OCI-LY3 (cell line): Measurements from ENCODE around the gene EIF3F.

ENCODE experiments used
- H2AFZ ChIP-seq: fragments of 200-600, 300-600 bp; shearing (Covaris generic); 2 replicates; pipeline ENCODE4 v1.6.0; 2014; ENCODE audit warnings: antibody characterized with exemption, low read depth, low read length
- H3K27ac ChIP-seq: fragments of 200-600, 300-600 bp; sonication (generic); 2 replicates; pipeline ENCODE4 v1.5.1; 2014; ENCODE audit warnings: mild to moderate bottlenecking, low read length, moderate library complexity, mixed read lengths
- H3K27me3 ChIP-seq: fragments of 200-600, 300-600 bp; sonication (generic); 2 replicates; pipeline ENCODE4 v1.6.1; 2014; ENCODE audit warnings: low read depth, low read length, mixed read lengths
- H3K36me3 ChIP-seq: fragments of 200-600, 300-600 bp; sonication (generic); replicated peaks from 2 replicates; pipeline ENCODE3; 2014; ENCODE audit warnings: low read depth, low read length, mixed read lengths
- H3K4me1 ChIP-seq: fragments of 300-600, 200-600 bp; sonication (generic); 2 replicates; pipeline ENCODE4 v1.6.1; 2014; ENCODE audit warnings: low read length, mixed read lengths
- H3K4me2 ChIP-seq: fragments of 200-600, 300-600 bp; sonication (generic); 2 replicates; pipeline ENCODE4 v1.6.1; 2014; ENCODE audit warnings: low read length, mixed read lengths
- H3K4me3 ChIP-seq: fragments of 300-600, 200-600 bp; sonication (generic); 2 replicates; pipeline ENCODE4 v1.5.1; 2014; ENCODE audit warnings: antibody characterized with exemption, mild to moderate bottlenecking, low read length, moderate library complexity
- H3K79me2 ChIP-seq: fragments of 300-600, 200-600 bp; shearing (Covaris generic); 2 replicates; pipeline ENCODE4 v1.6.1; 2014; ENCODE audit warnings: mild to moderate bottlenecking, low read length, mixed read lengths
- H3K9ac ChIP-seq: fragments of 300-600, 200-600 bp; shearing (Covaris generic); 2 replicates; pipeline ENCODE4 v1.6.0; 2014; ENCODE audit warnings: mild to moderate bottlenecking, low read length, moderate library complexity
- H3K9me3 ChIP-seq: fragments of 200-600, 300-600 bp; shearing (Covaris generic); 2 replicates; pipeline ENCODE4 v1.6.1; 2014; ENCODE audit warnings: low read length, mixed read lengths; ENCODE audit not compliant: insufficient read depth
- H4K20me1 ChIP-seq: fragments of 200-600, 300-600 bp; sonication (generic); 2 replicates; pipeline ENCODE4 v1.6.1; 2016; ENCODE audit warnings: low read length, mixed read lengths; ENCODE audit not compliant: insufficient read depth
- CTCF ChIP-seq: fragments of 200-600, 300-600 bp; sonication (generic); IDR thresholded peaks from 2 replicates; pipeline ENCODE4 v1.5.1; 2014; ENCODE audit warnings: antibody characterized with exemption, low read length, low read depth
- EZH2phosphoT487 ChIP-seq: fragments of 200-600 bp; shearing (Covaris generic); IDR thresholded peaks from 2 replicates; pipeline ENCODE4 v1.6.1; 2018; ENCODE audit warnings: antibody characterized with exemption, mixed run types, low read depth

The EIF3F gene

GRCh38 chr11:8040261-8040920, 53.3 kb downstream of the EIF3F start:
- no peak overlapping the region for H3K4me2 ChIP-seq
- H3K36me3 ChIP-seq = no peaks in the 10 kb centered on the region
- H4K20me1 ChIP-seq = no peaks in the 10 kb centered on the region
- no peaks in the 10 kb centered on the region for H3K4me1 ChIP-seq
- no peak for TF ChIP-seq CTCF
- no peak overlapping the region for H3K27ac ChIP-seq
- peaks cover 16% of the 10 kb centered on the region; the same call in 1 of the 2 replicates for H3K27me3 ChIP-seq
- no peak overlapping the region for H3K4me3 ChIP-seq
- no peaks in the 10 kb centered on the region for H3K79me2 ChIP-seq
- H3K9me3 ChIP-seq = no peaks in the 10 kb centered on the region
- H3K9ac ChIP-seq = no peak overlapping the region
- H2AFZ ChIP-seq = no peak overlapping the region

- Histone ChIP-seq H3K9ac (no peak overlapping the region), H3K27me3 (peaks cover 16% of the 10 kb centered on the region; the same call in 1 of the 2 replicates), H2AFZ (no peak overlapping the region), H3K79me2 (no peaks in the 10 kb centered on the region), H3K4me1 (no peaks in the 10 kb centered on the region), H3K27ac (no peak overlapping the region), H3K9me3 (no peaks in the 10 kb centered on the region), H3K4me2 (no peak overlapping the region), H4K20me1 (no peaks in the 10 kb centered on the region), H3K36me3 (no peaks in the 10 kb centered on the region), H3K4me3 (no peak overlapping the region)
- TF ChIP-seq EZH2phosphoT487 (no peak), CTCF (no peak)
Observed at GRCh38 chr11:8040921-8041285, 53.8 kb downstream of the EIF3F start.

GRCh38 chr11:8041576-8041975, 54.4 kb downstream of the EIF3F start:
- Histone ChIP-seq H3K36me3 (no peaks in the 10 kb centered on the region), H3K4me2 (no peak overlapping the region), H2AFZ (no peak overlapping the region), H3K27me3 (peaks cover 15% of the 10 kb centered on the region; the same call in 1 of the 2 replicates), H3K27ac (no peak overlapping the region), H3K79me2 (no peaks in the 10 kb centered on the region), H3K4me3 (no peak overlapping the region), H3K9ac (no peak overlapping the region), H3K9me3 (no peaks in the 10 kb centered on the region), H4K20me1 (no peaks in the 10 kb centered on the region), H3K4me1 (no peaks in the 10 kb centered on the region)
- no peak for TF ChIP-seq EZH2phosphoT487

- Histone ChIP-seq H3K79me2 (no peaks in the 10 kb centered on the region), H2AFZ (no peak overlapping the region), H3K36me3 (no peaks in the 10 kb centered on the region), H3K27me3 (peaks cover 12% of the 10 kb centered on the region; the same call in 1 of the 2 replicates), H3K9me3 (no peaks in the 10 kb centered on the region), H3K4me2 (no peak overlapping the region), H3K4me3 (no peak overlapping the region), H3K9ac (no peak overlapping the region), H3K27ac (no peak overlapping the region), H3K4me1 (no peaks in the 10 kb centered on the region), H4K20me1 (no peaks in the 10 kb centered on the region)
- TF ChIP-seq CTCF (no peak), EZH2phosphoT487 (no peak)
Observed at GRCh38 chr11:8043756-8044155, 56.6 kb downstream of the EIF3F start.

GRCh38 chr11:8045839-8046238, 58.7 kb downstream of the EIF3F start:
- H3K27me3 ChIP-seq = peaks cover 12% of the 10 kb centered on the region; the same call in 1 of the 2 replicates
- H3K9me3 ChIP-seq = no peaks in the 10 kb centered on the region
- no peak for TF ChIP-seq CTCF
- no peak for TF ChIP-seq EZH2phosphoT487
- H3K4me2 ChIP-seq = no peak overlapping the region
- H3K4me1 ChIP-seq = no peaks in the 10 kb centered on the region
- no peak overlapping the region for H3K27ac ChIP-seq
- H3K36me3 ChIP-seq = no peaks in the 10 kb centered on the region
- no peak overlapping the region for H3K9ac ChIP-seq
- H3K4me3 ChIP-seq = no peak overlapping the region
- no peaks in the 10 kb centered on the region for H4K20me1 ChIP-seq
- no peak overlapping the region for H2AFZ ChIP-seq
- H3K79me2 ChIP-seq = no peaks in the 10 kb centered on the region
